HG03103 (cell line): ENCODE measurements around the gene NFIA.
"Not testable (repeated sequence)": the region's sequence is repeated elsewhere in the genome, so short reads cannot be mapped to it uniquely, and the experiment has no call there.

Experiments
- ATAC-seq: cut with Tn5 transposase; IDR thresholded peaks from one replicate; pipeline ENCODE4 v1.9.1; 2021; ENCODE audit warnings: low read depth; ENCODE audit not compliant: unreplicated experiment

The NFIA gene

DNA sequence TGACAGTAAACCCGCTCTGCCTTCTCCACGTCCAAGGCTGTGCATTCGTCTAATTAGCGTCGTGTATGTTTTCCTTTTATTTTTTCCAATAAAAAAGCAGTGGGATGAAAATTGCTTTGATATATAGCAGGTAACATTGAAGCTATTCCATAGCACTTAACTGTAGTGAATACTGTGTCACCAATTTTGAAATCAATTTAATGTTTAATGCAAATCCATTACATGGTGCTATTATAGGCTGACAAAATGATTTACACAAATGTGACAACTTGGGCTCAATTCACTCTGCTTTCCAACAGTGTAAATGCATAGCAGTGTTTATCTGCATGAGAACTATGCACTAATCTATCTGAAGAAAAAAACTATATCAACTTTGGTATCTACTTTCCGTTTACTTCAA is 377.8 kb downstream of the NFIA start:
- ATAC-seq = no peak

GRCh38 chr1:61461406-61462384 is 379.3 kb downstream of the NFIA start:
- ATAC-seq = no peak

- ATAC-seq = no peak
Observed at GRCh38 chr1:61462628-61463027, 380.3 kb downstream of the NFIA start.

DNA sequence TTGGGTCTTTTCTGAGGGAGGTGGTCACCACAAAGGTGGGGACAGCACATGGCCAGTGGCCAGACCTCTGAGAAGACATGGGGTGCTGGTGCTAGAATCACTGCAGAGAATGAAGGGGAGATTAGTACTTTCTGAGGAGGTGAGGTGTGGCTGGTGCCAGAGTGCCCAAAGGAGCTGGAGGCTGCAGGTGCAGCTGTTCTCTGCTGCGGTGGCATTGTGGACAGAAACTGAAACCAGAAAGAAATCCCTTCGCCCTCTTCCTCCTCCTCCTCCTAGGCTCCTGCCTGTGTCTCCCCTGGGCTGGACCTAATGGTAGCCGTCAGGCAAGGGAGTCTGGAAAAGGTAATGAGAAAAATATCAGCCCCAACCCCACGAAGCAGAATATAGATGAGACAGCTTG is 380.9 kb downstream of the NFIA start:
- no peak for ATAC-seq

DNA sequence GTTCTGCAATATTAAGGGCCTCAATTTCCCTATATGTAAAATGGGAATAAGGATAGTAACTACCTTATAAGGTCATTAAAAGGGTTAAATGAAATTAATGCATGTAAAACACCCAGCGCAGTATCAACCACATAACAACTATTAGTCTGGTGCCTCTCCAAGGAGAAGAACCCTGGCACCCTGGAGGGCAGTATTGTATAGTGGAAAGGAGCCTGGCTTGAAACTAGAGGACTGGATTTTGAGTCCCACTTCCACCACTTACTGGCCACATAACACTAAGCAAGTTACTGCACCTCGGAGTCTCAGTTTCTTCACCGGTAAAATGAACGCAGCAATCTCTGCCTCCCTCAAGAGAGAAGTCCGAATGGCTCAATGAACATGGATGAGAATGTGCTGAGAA is 385.5 kb downstream of the NFIA start:
- ATAC-seq = not testable (repeated sequence)

- no peak for ATAC-seq
Observed at GRCh38 chr1:61469365-61469764, 387.0 kb downstream of the NFIA start.

- ATAC-seq = no peak
Observed at GRCh38 chr1:61472876-61473275, 390.5 kb downstream of the NFIA start.

GRCh38 chr1:61474269-61474817 is 392.0 kb downstream of the NFIA start:
- ATAC-seq = no peak

DNA sequence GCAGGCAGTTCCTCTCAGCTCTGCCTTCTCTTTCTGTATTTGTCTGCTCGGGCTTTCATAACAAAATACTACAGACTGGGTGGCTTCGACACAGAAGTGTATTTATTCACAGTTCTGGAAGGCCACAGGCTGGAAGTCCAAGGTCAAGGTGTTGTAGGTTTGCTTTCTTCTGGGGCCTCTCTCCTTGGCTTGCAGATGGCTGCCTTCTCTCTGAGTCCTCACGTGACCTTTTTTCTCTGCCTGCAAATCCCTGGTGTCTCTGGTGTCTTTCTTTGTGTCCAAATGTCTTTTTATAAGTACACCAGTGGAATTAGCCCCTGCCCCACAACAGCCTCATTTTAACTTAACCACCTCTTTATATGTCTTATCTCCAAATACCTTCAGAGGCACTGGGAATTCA is 392.6 kb downstream of the NFIA start:
- ATAC-seq = no peak

- ATAC-seq = no peak
Observed at GRCh38 chr1:61477301-61477700, 394.9 kb downstream of the NFIA start.

DNA sequence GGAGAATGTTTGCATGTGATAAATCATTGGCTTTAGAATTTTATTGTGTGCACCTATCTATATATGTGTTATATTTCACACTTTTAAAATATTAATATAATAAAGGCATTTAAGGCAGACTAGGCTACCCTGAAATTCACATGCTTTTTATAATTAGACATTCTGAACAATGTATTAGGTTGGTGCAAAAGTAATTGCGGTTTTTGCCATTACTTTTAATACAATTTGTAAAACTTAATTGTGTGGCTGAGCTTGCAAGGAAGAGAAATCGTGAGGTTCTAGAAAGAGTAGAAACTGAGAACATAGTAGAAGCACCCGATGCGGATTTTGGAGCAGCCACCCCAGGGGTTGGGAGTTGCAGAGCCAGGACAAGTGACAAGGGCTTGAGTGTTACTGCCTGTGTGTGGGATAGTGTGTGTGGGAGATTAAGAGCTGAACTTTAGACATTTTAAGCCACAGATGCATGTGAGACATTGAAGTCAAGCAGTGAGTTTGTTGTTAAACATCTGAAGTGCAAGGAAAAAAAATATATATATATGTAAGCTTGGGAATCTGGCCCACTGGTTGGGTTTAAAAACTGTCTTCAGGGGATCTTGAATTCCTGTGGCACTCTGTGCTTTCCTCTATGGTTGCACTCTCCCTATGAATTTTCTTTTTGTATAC is 398.0 kb downstream of the NFIA start:
- ATAC-seq = no peak

GRCh38 chr1:61481315-61481715 is 399.0 kb downstream of the NFIA start:
- ATAC-seq = no peak

- no peak for ATAC-seq
Observed at GRCh38 chr1:61482170-61482734, 399.9 kb downstream of the NFIA start.

DNA sequence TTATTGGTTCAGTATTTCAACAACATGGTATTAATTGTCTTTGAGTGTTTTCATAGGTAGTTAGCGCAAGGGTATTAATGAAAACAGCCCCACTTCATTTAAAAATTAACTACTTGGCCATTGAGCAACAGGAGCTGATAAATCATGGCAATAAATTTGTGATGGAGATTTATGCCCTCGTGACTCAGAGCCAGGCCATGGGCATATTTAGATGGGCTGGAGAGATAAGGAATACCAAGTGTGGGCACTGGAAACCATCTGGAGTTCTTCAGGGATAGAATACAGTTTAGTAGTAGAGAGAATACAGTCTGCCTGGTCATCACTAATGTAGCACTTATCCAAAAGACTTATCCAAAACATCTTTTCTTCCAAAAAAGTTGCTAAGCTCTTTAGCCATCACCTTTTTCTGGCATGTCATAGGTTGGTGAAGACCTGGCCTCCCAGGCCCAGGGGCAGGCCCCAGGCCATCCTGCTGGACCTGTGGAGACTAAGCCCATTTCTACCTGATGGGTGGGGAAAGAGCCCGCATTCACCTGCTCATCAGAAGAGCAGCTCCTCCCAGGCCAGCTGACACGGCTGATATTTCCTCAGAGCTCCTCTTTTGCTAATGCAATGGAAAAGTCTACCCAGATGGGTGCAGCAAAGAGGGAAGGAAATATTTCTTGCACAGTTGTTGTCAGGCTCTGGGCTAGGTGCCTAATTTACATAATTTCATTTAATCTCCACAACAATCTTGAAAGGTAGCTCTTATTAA is 404.6 kb downstream of the NFIA start:
- ATAC-seq = no peak

DNA sequence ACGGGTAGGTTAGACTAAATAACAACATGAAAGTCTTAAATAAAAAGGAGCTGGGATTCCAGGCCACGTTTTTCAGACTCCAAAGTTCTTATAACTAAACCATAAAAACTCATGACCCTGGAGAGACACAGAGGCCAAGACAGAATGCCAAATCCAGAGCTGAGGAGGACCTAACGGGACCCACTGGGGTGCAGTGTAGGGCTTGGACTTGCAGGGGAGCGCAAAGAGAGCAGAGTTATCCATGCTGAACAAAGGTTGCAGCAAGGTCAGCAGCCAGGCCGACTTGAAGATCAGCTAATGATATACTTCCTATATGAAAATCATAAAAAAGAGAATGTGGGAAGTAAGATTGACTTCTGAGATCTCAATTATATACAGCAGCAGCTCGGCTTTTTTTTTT is 405.4 kb downstream of the NFIA start:
- ATAC-seq = no peak

- no peak for ATAC-seq
Observed at GRCh38 chr1:61490924-61491323, 408.6 kb downstream of the NFIA start.

- ATAC-seq = no peak
Observed at GRCh38 chr1:61491497-61491896, 409.1 kb downstream of the NFIA start.

DNA sequence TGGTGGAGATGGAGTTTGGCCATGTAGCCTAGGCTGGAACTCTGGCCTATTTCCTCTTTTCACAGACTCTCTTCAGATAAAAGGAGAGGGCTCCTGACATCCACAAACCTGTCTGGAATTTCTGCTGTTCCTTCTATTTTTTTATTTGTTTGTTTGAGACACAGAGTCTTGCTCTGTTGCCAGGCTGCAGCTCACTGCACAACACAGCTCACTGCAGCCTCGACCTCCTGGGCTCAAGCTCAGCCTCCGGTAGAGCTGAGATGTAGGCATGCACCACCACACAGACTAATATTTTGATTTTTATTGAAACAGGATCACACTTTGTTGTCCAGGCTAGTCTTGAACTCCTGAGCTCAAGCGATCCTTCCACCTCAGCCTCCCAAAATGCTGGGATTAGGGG is 411.6 kb downstream of the NFIA start:
- no peak for ATAC-seq

GRCh38 chr1:61496501-61496900 is 414.1 kb downstream of the NFIA start:
- no peak for ATAC-seq

DNA sequence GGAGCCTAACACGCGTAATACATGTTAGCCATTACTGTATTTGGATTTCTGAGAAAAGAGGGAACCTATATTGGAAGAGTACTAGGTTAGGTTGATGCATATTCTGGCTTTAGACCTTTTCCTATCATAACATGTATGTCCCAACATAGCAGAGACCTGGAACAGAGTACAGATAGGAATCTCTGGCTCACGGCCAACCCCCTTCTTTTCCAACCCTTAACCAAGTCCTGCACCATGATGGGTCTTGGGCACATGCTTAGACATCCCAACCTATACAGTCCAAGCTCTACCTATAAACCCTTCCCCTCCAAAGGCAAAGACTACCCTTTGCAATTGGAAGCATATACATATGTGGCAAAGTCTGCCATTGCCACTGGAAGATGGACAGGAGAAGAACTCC is 414.7 kb downstream of the NFIA start:
- ATAC-seq = no peak

- ATAC-seq = no peak
Observed at GRCh38 chr1:61498342-61498741, 416.0 kb downstream of the NFIA start.
